Kasumi-1 (cell line): ENCODE measurements around the gene LONRF3.

Source experiments
- DNase-seq, 2 experiments: peaks; one replicate each; lab custom pipeline; 2025; lab: John Stamatoyannopoulos, UW

The LONRF3 gene

DNA sequence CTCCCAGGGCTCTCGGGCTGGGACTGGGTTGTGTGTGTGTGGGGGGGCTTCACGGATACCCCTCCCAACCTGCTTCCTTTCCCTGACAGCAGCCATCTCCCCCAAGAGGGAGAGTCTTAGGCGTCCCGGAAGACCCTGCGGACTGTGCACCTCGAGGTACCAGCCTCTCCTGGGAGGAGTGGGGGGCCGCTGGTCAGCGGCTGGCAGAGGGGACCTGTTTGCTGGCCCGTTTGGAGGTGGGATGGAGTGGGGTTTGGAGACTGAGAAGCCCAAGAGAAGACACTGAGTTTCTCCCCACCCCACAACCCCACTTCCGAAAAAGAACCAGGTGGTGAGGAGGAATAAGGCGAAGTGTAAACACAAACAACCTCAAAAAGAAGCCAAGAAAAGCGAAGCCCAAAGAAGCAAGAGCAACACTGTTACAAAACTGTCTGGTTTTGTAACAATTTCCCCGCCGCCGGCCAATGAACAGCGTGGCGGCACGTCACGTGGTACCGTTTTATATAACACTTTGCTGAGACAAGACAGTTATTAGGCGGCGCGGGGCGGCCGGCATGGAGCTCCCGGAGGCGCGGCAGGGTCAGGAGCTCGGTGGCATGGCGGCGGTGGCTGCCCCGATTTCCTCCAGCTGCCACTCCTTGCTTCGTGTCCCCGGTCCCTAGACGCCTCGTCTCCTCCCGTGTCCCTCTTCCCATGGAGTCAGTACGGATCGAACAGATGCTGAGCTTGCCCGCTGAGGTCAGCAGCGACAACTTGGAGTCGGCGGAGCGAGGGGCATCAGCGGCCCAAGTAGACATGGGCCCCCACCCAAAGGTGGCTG, at the start of gene LONRF3:
TSS of gene LONRF3 (plus strand) at position 531 of the 820 bp plus-strand sequence. CDS start at position 694, 163 bp downstream.
- peak; percentile 40 to 54 for DNase-seq

DNA sequence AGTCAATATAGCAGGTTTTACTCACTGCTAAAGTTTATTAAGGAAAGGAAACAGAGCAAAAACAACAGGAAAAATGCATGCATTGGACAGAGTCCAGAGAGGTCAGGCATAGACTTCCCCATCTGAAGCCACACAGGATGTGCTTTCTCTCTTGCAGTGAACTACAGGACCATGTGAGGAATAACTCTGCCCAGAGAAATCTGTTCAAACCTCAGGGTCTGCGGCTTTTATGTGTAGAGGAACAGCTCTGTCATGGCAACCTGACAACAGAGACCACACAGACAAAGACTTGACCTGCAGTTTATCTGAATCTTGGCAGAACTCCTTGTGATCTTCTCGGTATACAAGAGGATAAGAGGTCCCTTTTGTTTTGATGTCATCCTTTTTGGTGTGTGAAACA, 46.3 kb upstream of the LONRF3 start:
- DNase-seq, result peak; percentile 32 to 59

DNA sequence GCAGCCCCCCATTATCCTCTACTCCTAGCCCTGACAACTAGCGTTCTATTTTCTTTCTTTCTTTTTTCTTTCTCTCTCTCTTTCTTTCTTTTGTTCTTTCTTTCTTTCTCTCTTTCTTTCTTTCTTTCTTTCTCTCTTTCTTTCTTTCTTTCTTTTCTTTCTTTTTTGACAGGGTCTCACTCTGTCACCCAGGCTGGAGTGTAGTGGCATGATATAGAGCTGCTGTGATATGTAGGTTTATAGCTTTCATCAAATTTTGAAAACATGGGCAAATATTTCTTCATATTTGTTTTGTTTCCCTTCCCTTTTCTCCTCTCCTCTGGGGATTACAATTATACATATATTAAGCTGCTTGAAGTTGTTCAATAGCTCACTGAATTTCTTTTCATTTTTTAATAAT, 39.1 kb upstream of the LONRF3 start:
- no peak for DNase-seq

DNA sequence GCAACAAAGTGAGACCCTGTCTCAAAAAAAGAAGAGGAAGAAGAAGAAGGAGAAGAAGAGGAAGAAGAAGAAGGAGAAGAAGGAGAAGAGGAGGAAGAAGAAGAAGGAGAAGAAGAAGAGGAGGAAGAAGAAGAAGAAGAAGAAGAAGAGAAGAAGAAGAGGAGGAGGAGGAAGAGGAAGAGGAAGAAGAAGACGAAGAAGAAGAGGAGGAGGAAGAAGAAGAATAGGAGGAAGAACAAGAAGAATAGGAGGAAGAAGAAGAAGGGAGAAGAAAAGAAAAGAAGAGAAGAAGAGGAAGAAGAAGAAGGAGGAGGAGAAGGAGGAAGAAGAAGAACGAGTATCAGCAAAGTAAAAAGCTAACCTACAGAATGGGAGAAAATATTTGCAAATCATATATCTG, 33.3 kb upstream of the LONRF3 start:
- no peak for DNase-seq

DNA sequence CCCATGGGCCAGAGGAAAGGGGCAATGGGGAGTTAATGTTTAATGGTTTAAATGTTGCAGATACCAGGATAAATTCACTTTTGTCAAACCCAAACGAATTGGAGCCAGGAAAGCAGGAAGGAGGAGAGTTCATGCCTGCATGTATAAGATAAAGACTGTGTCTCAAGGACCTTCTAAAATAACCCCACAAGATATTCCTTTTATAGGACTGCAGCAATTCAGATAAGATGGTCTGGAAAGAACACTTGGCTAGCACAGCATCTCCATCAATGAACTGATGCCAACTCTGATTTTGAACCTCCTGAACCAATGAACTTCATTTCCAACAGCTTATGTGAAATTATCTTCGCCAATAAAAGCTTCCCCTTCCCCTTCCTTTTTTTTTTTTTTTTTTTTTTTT, 31.3 kb upstream of the LONRF3 start:
- DNase-seq, result no peak

DNA sequence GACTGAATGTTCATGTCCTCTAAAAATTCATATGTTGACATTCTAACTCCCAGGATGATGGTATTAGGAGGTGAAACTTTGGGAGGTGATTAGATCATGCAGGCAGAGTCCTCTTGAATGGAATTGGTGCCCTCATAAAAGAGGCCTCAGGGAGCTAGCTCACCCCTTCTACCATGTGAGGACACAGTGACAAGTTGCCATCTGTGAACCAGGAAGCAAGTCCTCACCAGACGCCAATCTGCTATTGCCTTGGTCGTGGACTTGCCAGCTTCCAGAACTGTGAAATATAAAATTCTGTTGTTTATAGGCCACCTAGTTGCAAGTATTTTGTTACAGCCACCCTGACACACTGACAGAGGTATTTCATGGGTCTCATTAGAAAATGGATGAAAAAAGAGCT, 28.5 kb upstream of the LONRF3 start:
- DNase-seq, result no peak

DNA sequence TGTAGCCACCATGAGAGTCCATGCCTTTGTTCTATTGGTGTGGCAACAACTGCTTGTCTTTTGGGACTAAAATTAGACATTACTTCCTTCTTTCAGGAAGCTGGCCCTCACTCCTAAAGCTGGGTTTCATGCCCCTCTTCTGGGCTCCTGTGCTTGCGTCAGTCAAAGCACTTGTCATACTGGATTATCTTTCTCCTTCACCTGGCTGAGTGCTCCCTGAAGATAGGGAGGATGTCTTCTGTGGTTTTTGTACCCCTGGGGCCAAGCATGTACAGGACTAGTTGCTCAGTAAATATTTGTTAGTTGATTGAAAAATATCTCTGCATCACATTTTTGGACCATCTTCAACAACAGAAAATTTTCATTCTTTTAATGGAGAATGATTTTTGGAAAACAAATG, 26.1 kb upstream of the LONRF3 start:
- DNase-seq, result no peak

DNA sequence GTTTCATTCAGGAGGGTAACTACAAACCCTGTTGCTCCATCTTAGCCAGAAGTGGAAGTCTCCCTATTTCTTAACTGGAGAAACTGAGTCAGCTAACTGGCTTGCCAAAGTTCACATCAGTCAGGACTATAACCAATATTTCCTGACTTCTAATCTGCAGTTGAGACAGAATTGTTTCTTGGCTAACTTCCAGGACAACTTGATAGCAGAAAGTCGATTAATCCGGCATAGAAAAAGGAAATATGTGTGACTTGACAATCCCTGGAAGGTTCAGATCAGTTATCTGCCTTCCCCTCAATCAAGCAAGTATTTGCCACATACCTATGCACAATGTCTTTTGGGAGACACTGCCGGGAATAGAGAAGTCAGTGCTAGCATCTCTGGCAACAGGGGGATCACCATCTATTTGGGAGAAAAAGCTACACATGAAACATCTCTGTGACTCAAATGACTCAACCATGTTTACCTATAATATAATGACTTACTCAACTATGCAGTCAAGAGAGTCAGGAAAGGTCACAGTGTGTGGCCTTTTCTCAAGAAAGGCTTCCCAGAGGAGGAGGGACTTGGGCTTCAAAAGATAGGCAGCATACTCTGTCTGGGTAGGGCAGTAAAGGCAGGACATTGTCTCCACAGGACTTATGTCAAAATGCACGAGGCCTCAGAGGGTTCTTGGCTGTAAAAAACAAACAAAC, 12.4 kb upstream of the LONRF3 start:
- DNase-seq, result no peak

DNA sequence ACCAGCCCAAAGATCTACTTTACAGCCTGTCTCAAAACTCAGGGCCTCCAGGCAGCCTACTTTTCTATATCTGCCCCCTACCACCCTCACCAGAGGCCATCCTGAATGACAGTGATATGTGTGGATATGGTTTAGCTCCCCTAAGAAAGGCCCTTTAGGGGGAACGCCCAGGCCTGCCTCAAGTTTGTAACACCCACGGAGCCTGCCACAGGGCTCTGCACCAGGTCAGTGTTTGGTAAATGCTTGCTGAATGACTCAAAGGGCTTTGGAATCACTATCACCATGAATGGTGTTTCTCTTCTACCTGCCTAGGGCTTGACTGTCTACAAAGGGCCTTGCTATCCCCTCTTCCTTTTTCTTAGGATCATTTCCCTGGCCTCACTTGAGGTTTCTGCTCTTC, 11.3 kb upstream of the LONRF3 start:
- DNase-seq, result no peak

DNA sequence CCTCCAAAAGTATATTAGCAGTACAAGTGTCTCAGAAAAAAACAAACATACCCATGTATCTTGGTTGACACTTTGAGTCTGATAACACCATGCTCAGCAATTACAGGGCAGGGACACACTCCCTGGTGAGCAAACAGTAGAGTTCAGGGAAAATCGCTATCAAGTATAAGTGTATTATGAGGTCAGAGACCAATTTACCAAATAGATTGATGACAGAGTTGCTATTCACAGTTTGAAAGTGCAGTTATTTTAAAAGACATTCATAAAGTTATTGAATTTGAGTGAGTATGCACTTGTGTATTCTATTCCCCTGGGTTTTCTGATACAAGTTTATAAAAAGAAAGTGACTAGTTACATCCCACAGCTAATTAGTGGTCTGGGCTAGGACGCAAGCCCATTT, 10.2 kb upstream of the LONRF3 start:
- DNase-seq, result no peak

DNA sequence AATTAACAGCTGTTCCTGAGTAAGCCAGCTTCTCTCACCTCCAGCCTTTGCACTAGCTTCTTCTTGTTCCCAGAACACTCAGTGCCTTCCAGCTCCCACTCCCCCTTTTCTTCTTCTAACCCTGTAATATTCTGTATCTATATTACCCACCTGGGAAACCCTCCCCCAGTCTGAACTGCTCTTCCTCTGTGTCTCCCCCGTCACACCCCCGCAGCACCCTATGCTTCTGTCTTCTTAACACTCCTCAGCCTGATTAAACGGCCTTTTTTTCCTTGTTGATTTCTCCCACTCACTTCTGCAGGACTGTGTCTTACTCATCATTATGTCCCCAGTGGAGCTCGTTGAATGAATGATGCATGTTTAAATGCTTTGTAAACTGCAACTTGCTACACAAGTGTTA, 9.0 kb upstream of the LONRF3 start:
- no peak for DNase-seq

DNA sequence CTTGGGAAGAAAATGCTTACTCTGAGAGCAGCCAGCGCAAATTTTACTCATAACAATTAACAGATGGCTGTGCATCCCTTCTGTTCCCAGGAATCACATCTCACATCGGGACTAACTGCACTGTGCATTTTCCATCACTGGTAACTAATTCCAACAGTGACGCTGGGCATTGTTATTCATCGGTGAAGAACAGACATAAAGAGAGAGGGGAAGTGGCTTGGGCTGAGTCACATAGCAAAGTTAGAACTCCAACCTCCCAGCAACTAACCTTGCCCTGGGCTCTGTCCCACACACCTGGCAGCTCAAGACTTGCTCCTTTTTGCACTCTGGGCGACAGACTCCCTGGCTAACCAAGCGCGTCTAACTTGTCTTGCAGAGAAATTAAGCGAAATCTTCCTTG, 6.4 kb upstream of the LONRF3 start:
- DNase-seq, result no peak

DNA sequence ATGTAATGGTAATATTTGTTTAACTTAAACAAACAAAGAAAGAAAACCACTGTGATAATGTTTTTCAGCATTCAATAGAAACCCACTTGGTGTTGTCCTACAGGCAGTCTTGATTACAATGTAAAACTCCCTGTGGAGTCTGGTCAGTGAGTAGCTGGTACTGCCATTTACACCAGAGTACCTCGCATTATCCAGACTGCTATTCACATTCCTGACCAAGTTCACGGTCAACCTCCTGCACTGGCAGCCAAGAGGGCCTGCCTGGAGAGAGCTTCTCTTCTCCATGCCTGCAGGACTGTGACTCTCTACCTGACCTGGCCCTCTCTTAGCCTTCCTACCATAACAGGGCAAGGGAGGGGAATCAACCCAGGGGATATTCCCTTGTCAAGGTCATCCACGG, 2.9 kb upstream of the LONRF3 start:
- DNase-seq, result no peak

DNA sequence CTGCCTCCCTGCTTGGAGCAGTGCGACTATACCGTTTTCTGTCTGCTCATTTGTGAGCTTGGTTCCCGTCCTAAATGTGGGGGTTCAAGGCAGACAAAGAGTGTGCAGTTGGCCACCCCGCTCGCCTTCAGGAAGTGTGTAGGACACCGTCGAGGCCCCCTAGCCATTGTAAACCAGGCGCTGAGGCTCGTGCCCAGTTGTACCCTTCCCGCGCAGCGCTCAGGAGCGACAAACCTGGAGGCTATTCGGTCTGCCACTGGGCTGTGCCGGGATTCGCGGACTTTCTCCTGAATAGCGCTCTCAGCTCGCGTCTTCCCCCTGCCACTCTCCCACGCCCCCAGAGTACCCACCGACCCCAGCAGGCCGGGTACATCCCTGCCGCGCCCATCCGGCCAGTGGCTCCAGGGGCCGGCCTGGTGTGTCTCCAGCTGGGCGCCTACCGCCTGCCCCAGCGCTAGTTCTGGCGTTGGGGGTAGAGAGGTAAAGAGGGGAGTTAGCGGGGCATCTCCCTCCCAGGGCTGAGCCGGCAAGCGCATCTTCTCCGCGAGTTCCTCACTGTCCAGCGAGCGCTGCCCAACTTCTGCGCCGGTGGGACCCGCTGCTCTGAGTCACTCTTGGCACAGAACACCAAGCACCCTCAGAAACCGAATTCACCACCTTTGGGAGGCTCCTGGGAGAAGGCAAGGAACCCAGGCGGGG, 880 bp upstream of the LONRF3 start:
- no peak for DNase-seq

DNA sequence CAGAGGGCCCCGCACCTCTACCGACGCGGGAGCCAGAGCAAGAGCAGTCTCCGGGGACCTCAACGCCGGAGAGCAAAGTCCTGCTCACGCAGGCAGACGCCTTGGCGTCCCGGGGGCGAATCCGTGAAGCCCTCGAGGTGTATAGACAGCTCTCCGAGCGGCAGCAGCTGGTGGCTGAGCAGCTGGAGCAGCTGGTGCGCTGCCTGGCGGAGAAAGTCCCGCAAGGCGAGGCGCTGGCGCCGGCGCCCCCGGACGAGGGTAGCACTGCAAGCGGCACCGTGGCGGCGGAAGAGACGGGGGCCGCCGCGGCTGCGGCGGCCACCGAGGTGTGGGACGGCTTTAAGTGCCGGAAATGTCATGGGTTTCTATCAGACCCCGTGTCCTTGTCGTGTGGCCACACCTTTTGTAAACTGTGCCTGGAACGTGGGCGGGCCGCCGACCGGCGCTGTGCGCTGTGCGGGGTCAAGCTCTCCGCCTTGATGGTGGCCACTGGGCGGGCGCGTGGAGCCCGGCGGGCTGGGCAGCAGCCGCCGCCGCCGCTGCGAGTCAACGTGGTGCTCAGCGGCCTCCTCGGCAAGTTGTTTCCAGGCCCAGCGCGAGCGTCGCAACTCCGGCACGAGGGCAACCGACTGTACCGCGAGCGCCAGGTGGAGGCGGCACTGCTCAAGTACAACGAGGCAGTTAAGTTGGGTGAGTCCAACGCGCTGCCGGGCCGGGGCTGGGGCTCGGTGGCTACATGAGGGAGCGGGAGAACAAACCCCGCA, 672 bp downstream of the LONRF3 start:
- DNase-seq, result peak in 1 of 2 experiments; percentile 13

DNA sequence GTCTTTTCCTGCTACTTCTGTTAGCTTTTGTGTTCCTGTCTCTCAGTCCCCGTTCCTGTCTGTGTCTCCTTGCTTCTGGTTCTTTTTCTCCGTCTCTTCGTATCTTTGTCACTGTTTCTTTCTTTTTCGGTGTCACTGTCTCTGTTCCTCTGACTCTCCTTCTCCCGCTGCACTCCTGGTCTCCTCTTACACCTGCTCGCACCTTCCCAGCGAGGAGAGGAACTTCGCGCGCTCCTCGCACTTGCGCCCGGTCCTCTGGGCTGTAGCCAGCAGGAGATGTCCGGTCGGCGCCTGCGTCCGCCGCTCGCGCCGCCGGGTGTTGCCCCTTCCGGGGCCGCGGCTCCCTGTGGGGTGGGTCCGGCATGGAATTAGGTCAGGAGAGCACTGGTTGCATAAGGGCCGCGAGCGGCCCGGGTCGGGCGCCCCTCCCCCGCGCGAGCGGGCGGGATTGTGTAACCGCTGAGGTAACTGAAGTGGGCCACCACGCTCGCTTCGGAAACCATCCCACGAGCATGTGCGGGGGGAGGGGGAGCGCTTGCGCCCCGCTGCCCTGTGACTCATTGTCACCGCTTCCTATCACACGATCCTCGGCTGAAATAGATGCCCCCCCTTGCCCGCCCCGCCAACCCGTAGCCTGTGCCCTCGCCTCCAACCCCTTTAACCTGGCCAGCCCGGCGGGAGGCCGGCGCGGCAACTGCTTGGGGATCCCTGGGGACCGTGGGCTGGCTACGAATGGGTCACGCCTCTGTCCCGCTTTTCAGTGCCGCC, 1.6 kb downstream of the LONRF3 start:
- peak; percentile 33 to 35 for DNase-seq

DNA sequence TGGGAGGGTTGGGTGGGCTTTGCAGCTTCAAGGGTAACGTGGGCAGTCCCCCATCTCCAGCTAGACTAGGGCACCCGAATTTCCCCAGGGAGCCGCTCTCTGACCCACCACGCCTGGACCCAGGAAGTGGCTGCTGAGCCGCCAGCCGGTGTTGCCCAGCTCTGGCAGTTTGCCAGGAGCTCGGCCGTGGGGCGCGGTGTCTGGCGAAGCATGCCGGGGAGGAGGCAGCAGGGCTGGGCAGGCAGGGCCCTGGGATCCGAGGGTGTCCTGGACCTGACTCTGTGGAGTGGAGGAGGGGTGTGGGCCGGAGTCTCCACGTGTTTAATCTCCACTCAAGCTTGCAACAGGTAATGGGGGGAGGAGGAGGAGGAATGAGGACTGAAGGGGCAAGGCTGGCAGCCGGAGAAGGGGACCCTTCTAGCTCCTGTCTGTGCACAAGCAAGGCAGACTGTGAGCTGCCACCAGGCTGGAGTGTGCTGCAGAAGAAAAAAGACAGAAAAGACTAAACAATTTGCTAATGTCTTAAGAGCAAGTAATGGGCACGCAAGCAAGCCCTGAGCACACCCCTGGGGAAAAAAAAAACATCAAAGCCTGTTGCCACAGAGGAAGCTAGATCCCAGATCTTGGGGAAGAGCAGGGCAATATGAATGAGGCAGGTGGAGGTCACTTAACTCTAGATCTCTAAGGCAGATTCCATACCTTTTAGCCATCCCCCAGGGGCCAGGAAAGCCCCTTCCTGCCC, 2.4 kb downstream of the LONRF3 start:
- DNase-seq, result peak in 1 of 2 experiments; percentile 0

DNA sequence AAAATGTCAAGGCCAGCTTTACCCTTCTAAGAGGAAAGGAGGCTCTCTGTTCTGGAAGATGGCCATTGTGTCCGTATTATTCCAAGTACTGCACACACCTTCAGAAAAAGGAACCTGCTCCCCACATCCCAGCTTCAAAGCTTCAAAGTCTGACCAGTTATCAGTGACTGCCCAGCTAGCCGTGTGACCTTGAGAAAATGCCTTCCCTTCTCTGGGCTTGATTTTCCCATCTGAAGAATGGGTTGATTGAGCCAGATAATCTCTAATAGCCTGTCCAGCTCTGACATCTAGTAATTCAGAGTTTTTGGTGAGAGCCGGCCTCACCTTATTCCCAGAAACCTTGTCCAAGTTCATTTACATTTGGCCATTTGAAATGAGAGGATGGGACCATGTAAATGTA, 3.0 kb downstream of the LONRF3 start:
- DNase-seq, result no peak

DNA sequence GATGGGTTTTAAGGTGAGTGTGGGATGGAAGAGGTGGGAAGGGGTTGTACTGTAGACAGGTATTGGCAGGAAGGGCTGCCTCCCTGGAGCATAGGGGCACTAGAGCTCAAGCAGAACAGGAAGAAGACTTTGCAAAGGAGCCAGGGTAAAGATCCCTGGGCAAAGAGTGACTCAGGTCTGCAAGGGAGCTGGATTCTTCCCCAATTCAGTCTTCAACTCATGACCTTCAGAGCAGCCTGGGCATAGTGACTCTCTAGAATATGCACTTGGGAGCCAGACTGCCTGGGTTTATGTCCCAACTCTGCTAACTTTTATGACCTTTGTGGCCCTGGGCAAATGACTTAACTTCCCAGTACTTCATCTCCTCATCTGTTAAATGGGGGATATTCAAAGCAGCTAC, 4.0 kb downstream of the LONRF3 start:
- DNase-seq, result no peak

DNA sequence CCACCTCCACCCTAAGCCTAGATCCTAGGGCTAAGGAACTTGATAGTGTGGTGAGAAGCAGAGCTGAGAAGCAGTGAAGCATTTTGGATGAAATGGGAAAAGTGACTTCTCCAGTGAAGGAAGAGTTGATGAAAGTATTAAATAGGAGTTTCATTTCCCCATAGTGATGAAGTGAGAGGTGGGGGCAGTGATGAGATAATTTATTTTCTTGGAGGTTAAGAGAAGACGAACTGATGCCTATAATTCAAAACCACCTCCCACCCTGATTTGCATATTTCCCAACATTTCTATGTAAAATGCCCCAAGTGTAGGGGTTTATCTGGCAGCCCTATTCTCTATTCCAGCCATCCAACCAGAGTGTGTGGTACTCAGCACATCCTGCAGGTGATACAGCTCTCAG, 6.3 kb downstream of the LONRF3 start:
- no peak for DNase-seq

DNA sequence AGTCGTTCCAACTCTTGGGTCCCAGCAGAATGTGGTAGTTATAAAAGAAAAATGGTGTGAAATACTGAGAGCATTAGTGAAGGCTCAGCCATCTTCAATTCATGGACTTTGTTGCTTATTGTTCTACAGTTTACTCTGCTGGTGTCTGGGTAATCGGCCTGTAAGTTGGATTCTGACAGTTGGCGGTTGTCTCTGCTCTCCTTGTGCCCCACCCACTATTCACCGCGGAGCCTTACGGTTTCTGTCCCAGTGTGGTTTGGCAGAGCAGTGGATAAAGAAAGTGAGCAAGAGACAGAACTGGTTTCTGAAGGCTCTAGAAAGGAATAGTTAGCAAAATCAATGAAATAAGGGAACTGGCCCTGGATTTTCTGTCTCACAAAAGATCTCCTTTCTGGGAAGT, 9.1 kb downstream of the LONRF3 start:
- no peak for DNase-seq
